NCI-H1436 treated with DMSO at 0.1 percent for 48 hours (cell line): ENCODE results near the gene FMNL1.

Experiments
- DNase-seq: peaks from one replicate; lab custom pipeline; 2025; lab: John Stamatoyannopoulos, UW

The FMNL1 gene

GRCh38 chr17:45279898-45280297 lies 58.2 kb downstream of the FMNL1 start:
- DNase-seq = no peak

GRCh38 chr17:45282683-45283644 lies 61.3 kb downstream of the FMNL1 start:
- DNase-seq = no peak

GRCh38 chr17:45283711-45284110 lies 62.0 kb downstream of the FMNL1 start:
- no peak for DNase-seq

GRCh38 chr17:45284176-45285140 lies 62.8 kb downstream of the FMNL1 start:
- no peak for DNase-seq

GRCh38 chr17:45286286-45286685 lies 64.6 kb downstream of the FMNL1 start:
- no peak for DNase-seq

GRCh38 chr17:45287526-45288500 lies 66.1 kb downstream of the FMNL1 start:
- no peak for DNase-seq

GRCh38 chr17:45288825-45289224 lies 67.1 kb downstream of the FMNL1 start:
- DNase-seq = no peak

GRCh38 chr17:45289301-45290268 lies 67.9 kb downstream of the FMNL1 start:
- no peak for DNase-seq

GRCh38 chr17:45290269-45290765 lies 68.6 kb downstream of the FMNL1 start:
- no peak for DNase-seq

- DNase-seq = no peak
Observed at GRCh38 chr17:45291171-45291805, 69.6 kb downstream of the FMNL1 start.

GRCh38 chr17:45292696-45293412 lies 71.2 kb downstream of the FMNL1 start:
- no peak for DNase-seq

GRCh38 chr17:45293413-45294211 lies 71.9 kb downstream of the FMNL1 start:
- no peak for DNase-seq

GRCh38 chr17:45294506-45294905 lies 72.8 kb downstream of the FMNL1 start:
- DNase-seq = no peak

- no peak for DNase-seq
Observed at GRCh38 chr17:45296003-45296832, 74.5 kb downstream of the FMNL1 start.

GRCh38 chr17:45296833-45297124 lies 75.1 kb downstream of the FMNL1 start:
- DNase-seq = no peak
